GM21423 (cell line): ENCODE data around the gene CIITA.

Experiments
- ATAC-seq: cut with Tn5 transposase; IDR thresholded peaks from one replicate; pipeline ENCODE4 v1.9.1; 2021; ENCODE audit warnings: mild to moderate bottlenecking, moderate library complexity; ENCODE audit not compliant: unreplicated experiment

Gene CIITA

DNA sequence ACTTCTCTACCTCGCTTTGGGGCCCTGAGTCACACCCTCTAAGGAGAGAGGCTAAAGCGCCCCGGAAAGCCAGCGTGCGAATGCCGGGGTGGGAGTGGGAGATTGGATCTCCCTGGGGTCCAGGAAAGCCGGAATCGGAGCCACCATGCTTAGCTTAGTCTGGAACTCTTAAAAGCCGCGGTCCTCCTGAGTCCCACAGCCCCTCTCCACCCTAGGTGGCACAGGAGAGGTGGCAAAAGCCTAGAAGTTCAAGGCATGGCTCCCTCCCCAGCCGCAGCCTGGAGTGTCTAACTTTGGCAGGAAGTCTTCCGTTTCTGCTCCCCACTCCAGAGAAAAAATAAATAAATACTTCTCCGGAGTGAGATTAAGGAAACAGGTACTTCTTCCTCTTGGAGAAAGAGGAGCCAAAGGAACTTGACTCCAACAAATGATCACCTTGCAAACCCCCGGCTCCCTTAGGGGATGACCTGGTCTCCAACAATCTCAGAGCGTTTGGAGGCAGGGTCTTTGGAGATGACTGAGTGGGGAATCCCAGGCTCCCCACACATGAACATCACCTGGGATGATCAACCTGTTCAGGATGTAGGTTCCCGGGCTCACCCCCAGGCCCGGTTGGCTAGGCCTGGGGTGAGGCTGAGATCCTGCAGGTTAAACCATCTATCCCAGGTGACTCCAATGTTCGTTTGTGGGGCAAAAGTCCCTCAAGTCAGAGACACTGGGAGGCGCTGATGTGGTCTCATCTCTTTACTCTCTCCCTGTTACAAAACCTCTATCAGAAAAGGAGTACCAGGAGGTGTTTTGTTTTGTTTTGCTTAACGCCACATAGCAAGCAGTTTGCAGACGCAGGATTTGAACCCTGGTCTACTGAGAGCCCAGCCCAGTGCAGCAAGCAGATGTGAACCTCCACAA, 2.9 kb downstream of the CIITA start:
- ATAC-seq = no peak

DNA sequence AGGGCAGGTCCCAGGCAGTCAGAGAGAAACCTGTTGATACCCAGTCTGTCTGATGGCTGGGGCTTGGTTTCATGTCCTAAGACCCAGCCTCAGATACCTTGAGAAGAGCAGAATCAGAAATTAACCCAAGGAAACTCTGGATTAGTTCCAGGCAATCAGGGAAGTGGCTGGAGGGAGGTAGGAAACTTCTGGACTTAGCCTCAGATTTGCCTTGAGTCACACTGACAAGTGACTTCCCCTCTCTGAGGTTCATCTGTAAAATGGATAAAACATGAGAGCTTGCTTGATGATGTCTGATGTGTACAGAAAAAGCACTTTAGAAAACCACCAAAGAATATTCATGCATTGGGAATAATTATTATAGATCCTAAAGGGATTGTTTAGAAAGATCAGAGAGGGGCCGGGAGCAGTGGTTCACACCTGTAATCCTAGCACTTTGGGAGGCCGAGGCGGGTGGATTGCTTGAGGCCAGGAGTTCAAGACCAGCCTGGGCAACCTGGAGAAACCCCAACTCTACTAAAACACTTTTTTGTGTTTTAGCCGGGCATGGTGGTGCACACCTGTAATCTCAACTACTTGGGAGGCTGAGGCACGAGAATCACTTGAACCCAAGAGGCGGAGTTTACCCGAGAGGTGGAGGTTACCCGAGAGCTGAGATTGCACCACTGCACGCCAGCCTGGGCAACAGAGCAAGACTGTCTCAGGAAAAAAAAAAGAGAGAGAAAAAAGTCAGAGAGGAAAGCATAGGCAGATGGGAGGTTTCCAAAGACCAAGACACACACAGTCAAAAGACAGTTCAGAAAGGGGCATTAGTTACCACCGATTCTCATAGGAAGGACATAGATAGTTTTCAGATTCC, 3.8 kb downstream of the CIITA start:
- no peak for ATAC-seq

DNA sequence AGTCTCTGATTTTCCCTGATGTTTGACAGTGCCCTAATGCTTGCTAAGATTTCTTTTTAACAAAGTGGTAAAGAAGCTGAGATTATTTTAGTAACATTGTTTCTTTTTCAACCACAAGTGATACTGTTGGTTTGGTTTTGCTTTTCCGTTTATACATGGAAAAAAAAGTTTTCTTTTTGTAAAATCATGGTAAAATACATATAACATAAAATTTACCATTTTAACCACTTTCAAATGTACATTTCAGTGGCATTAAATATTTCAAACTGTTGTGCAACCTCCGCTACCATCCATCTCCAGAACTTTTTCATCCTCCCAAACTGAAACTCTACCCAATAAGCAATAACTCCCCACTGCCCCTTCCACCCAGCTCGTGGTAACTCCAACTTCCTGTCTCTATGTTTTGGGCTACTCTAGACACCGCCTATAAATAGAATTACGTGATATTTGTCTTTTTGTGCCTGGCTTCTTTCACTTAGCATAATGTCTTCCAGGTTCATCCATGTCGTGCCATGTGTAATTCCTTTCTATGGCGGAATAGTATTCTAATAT, 4.6 kb downstream of the CIITA start:
- no peak for ATAC-seq

DNA sequence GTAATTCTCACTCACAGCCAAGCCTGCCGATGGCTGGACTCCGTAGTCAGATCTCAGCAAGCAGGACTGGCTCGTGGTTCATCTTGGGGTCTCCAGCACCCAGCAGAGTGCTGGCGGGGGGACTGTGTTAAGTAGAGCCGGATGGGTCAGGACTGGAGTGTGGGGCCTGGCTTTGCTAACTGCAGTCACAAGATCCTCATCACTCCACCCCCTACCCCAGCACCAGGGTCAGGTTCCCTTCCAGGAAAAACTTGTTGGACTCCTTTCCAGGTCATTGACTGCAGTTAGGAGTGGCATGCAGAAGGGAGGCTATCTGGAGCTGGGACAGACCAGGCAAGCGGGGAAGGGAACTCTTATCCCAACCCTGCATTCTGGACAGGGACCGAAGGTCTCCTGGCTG, 6.0 kb downstream of the CIITA start:
- no peak for ATAC-seq

DNA sequence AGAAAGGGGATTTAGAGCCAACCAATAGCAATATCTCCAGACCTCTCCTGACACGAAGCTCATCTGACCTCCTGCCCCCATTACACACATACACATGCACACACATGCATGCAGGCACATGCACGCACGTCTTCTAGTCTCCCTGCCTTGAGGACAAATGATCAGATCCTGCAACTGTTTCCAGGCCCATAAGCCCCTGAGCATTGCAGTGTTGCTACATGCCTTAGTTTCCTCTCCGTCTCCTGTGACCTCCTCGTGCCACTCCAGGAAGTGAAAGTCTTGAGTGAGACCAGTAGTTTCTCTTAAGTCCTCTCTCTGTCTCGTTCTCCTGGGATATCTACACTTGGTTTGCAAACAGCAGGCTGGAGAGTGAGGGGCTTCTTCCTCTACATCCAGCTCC, 8.2 kb downstream of the CIITA start:
- ATAC-seq = no peak

DNA sequence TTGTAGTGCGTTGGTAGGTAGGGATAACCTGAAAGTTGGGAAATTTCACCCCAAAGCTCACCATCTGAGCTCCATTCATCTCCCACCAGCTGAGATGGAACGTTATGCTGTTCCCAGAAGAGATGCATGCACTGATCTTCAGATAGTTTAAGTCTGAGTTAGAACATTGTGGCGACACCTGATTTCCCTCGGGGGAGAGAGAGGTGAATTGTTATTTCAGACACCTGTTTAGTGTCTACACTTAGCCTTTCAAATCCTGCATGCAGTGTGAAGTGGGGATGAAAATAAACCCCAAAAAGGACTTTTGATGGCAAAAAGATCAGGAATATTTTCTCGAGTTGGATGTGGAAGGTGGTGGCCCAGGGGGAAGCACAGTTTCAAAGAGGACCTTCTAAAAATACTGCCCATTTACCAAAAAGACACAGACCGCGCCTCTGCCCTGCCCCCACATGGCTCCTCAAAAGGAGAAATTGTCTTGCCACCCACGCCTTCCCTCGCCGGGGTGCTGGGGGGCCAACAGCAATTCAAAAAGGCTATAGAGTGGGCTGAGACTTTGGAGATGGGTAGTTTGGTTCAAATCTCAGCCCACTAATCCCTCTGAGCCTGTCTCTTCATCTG, 11.4 kb downstream of the CIITA start:
- no peak for ATAC-seq

DNA sequence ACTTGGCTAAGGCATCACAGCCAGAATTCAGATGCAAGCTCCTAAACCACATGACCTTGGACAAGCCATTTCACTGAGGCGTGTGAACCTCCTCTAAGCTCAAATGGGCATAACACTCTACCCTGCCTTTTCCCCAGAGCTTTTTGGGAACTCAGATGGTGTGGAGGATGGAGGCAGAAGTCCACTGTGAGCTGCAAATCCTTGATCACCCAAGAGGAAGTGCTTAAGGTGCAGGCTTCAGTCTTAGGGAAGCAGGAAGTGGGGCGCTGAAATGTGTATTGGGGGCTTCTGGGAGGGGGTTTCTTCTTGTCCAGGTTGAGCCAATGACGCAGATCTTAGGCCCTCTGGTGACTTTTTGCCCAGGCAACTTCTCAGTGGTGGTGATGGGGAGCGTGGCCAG, 12.9 kb downstream of the CIITA start:
- ATAC-seq = no peak

DNA sequence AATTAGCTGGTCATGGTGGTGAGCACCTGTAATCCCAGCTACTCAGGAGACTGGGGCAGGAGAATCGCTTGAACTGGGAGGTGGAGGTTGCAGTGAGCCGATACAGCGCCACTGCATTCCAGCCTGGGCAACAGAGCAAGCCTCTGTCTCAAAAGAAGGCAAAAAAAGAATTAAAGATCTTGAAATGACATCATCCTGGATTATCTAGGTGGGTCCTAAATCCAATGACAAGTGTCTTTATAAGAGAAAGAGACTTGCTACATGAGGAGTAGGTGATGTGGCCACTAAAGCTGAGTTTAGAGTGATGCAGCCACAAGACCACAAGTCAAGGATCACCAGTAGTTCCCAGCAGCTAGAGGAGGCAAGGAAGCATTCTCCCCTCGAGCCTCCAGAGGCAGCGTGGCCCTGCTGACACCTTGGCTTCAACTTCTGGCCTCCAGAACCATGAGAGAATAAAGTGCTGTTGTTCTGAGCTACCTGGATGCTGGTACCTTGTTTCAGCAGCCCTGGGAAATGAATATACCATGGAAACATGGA, 15.8 kb downstream of the CIITA start:
- ATAC-seq = no peak

DNA sequence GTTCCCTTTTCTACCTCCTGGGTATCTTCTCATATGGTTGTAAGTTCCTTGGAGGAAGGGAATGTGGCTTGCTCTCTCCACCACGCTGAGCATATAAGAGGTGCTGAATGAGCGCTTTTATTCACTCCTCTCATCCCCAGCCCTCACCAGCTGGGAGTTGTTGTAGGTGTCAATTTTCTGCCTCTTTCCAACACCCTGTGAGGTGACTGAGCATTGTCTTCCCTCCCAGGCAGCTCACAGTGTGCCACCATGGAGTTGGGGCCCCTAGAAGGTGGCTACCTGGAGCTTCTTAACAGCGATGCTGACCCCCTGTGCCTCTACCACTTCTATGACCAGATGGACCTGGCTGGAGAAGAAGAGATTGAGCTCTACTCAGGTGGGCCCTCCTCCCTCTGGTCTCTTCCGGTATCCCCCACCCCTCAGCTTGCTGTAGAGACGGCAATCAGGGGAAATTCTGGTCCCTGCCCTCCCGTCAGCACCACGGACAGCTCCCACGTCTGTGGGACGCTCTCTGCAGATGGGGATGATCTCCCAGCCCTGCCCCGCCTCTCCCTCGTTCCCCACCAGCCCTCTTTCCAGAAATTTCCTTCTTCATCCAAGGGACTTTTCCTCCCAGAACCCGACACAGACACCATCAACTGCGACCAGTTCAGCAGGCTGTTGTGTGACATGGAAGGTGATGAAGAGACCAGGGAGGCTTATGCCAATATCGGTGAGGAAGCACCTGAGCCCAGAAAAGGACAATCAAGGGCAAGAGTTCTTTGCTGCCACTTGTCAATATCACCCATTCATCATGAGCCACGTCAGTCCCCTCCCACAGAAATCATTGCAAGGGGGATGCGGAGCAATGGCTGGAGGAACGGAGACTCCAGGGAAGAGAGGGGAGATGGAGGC, 18.3 kb downstream of the CIITA start:
- ATAC-seq = no peak

DNA sequence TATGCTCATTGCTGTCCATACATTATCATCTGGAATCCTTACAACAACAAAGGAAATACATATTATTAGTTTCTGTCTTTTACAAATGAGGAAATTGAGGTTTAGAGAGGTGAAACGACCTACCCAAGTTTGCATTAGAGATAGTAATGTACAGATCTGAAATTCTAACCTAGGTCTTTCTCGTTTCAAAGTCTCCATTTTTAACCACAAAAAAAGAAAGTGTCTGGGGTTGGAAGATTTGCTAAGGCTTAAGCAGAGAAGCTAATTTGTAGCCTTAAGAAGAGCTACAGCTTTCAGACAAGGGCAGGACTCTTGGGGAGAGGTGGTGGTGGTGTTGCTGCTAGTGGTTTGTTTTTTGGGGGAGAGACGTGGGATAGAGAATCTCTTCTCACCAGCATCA, 19.2 kb downstream of the CIITA start:
- ATAC-seq = no peak

DNA sequence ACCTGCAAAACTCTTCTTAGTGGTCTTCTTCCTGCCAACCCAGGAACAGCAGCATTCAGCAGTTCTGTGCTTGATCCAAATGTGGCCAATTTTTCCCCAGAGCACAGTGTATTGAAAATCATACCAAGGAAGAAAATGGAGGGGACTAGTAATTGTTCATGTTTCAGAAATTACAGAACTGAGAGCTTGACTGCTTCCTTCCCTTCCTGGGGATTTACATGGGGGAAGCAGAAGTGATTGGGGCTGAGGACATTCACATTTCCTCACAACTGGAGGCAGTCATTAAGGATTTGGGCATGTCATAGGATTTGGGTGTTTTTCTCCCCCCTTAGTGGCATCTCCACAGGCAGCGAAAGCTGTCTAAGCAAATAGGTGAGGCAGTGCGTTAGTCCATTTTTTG, 19.7 kb downstream of the CIITA start:
- ATAC-seq = no peak

DNA sequence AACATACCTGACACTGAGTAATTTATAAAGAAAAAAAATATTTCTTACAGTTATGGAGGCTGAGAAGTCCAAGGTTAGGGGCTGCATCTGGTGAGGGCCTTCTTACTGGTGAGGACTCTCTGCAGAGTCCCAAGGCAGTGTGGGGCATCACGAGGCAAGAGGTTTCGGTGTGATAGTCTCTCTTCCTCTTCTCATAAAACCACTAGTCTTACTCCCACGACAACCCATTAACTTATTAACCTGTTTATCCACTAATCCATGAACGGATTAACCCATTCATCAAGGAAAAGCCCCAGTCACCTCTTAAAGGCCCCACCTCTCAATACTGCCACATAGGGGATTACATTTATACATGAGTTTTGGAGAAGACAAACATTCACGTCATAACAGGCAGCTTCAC, 20.1 kb downstream of the CIITA start:
- peak; percentile 67 for ATAC-seq

DNA sequence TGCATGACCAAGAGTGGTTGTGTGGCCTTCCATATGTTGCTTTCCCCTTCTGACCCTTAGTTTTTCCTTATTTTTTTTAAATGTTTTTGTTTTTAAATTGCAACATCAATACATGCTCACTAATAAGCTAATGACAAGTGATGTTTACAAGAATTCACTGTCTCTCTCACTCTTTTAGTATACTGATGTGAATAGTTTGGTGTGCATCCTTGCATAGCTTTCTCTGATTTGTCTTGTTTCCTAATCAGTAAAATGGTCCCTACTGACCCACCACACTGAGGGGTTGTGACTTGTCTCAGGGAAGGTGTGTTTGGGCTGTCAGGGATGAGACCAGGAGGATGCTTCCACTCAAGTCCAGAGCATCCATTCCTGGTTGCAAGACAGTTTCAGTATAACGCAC, 26.0 kb downstream of the CIITA start:
- no peak for ATAC-seq

DNA sequence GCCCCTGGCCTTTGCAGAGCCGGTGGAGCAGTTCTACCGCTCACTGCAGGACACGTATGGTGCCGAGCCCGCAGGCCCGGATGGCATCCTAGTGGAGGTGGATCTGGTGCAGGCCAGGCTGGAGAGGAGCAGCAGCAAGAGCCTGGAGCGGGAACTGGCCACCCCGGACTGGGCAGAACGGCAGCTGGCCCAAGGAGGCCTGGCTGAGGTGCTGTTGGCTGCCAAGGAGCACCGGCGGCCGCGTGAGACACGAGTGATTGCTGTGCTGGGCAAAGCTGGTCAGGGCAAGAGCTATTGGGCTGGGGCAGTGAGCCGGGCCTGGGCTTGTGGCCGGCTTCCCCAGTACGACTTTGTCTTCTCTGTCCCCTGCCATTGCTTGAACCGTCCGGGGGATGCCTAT, 29.5 kb downstream of the CIITA start:
- ATAC-seq = no peak

DNA sequence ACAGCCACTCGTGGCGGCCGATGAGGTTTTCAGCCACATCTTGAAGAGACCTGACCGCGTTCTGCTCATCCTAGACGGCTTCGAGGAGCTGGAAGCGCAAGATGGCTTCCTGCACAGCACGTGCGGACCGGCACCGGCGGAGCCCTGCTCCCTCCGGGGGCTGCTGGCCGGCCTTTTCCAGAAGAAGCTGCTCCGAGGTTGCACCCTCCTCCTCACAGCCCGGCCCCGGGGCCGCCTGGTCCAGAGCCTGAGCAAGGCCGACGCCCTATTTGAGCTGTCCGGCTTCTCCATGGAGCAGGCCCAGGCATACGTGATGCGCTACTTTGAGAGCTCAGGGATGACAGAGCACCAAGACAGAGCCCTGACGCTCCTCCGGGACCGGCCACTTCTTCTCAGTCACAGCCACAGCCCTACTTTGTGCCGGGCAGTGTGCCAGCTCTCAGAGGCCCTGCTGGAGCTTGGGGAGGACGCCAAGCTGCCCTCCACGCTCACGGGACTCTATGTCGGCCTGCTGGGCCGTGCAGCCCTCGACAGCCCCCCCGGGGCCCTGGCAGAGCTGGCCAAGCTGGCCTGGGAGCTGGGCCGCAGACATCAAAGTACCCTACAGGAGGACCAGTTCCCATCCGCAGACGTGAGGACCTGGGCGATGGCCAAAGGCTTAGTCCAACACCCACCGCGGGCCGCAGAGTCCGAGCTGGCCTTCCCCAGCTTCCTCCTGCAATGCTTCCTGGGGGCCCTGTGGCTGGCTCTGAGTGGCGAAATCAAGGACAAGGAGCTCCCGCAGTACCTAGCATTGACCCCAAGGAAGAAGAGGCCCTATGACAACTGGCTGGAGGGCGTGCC, 30.1 kb downstream of the CIITA start:
- no peak for ATAC-seq

DNA sequence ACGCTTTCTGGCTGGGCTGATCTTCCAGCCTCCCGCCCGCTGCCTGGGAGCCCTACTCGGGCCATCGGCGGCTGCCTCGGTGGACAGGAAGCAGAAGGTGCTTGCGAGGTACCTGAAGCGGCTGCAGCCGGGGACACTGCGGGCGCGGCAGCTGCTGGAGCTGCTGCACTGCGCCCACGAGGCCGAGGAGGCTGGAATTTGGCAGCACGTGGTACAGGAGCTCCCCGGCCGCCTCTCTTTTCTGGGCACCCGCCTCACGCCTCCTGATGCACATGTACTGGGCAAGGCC, 30.7 kb downstream of the CIITA start:
- no peak for ATAC-seq

DNA sequence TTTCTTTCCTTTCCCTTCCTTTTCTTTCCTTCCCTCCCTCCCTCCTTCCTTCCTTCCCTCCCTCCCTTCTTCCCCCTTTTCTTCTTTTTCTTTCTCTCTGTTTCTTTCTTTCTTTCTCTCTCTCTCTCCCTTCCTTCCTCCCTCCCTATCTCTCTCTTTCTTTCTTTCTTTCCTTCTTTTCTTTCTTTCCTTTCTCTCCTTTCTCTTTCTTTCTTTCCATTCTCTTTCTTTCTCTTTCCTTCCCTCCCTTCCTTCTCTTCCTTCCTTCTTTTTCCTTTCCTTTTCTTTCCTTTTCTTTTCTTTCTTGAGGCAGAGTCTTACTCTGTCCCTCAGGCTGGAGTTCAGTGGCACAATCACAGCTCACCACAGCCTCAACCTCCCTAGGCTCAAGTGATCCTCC, 34.3 kb downstream of the CIITA start:
- ATAC-seq = no peak

DNA sequence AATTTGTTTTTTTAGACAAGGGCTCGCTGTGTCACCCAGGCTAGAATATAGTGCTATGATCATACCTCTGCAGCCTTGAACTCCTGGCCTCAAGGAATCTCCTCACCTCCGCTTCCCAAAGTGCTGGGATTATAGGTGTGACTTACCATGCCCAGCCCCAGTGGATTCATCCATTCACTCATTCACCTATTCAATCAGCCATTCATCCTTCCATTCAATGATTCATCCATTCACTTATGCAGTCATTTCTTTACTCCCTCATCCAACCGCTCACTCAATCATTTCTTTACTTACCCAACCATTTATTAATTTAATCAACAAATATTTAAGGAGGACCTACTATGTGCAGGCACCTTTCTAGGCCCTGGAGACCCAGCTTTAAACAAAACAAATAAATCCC, 39.5 kb downstream of the CIITA start:
- no peak for ATAC-seq

DNA sequence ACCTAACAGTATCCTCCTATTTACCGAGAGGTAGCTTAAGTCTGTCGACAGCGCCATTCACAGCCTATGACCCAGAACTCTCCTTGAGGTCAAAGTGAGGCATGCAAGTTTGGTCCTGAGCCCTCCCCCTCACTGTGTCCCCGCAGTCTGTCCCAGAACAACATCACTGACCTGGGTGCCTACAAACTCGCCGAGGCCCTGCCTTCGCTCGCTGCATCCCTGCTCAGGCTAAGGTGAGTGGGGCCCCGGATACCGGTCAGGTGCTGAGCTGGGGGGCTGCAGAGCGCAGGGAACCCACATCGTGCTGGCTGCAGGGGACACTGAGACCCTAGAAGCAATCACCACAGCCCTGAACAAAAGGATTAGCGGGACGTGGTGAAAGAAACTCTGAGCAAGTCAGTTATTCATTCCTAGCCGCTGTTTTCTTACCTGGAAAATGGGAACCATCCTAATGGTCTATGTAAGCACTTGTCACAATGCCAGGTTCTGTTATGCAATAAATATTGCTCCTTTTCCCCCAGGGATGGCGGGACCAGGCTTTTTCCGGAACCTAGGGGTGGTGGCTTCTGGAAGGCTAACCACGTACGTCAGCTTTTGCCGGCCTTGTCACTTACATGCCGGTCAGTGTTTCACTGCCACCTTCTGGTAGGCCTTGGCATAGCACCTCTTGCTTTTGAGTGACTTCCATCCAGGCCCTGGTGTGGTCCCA, 41.4 kb downstream of the CIITA start:
- ATAC-seq = peak; percentile 65
